GM12878 (cell line): ENCODE measurements around the gene B9D1. TPM values are rescaled to one million over a fixed set of nuclear protein-coding genes. Genes with fewer than 3 reads are reported as not detected.

Experiments used
- ATAC-seq: fragments of 200-7000 bp; cut with Tn5 transposase; 3 replicates; pipeline ENCODE4 v1.9.1; 2020; ENCODE audit warnings: mild to moderate bottlenecking, moderate library complexity
- BruUV-seq: library from RNA; stranded (reverse); fragments of 400-500 nt; replicated peaks from 2 replicates; lab custom pipeline; 2021; lab: Mats Ljungman, UMichigan
- CTCF ChIA-PET: fragments of 300-600 bp; sonication (Branson Sonifier 250); formaldehyde crosslinking; extraction: SDS; loops from one replicate; lab custom pipeline; 2021; ENCODE audit warnings: inconsistent platforms; lab: Yijun Ruan, JAX
- POLR2A ChIA-PET: fragments of 350-600 bp; formaldehyde crosslinking; extraction: SDS; loops from one replicate; lab custom pipeline; 2021; ENCODE audit warnings: inconsistent platforms; lab: Charles Lee
- RAD21 ChIA-PET: fragments of 300-600 bp; sonication (Branson Sonifier 250); formaldehyde crosslinking; loops from one replicate; lab custom pipeline; 2023; ENCODE audit warnings: antibody characterized with exemption; ENCODE audit not compliant: unreplicated experiment; lab: Charles Lee
- SMC1A ChIA-PET: fragments of 300-600 bp; sonication (Branson Sonifier 250); formaldehyde crosslinking; loops from one replicate; lab custom pipeline; 2023; ENCODE audit not compliant: unreplicated experiment, uncharacterized antibody; lab: Charles Lee
- DNase-seq: peaks from one replicate; pipeline ENCODE4 v3.0.0-alpha.2; 2011; ENCODE audit warnings: low read depth, low spot score
- FAIRE-seq: peaks from 3 replicates; lab custom pipeline; 2011; peaks lifted over from hg19 to GRCh38; lab: Jason Lieb, UNC
- H2AFZ ChIP-seq: 2 replicates; pipeline ENCODE4 v1.6.0; 2011; ENCODE audit warnings: low read depth, low read length, control low read depth; ENCODE audit not compliant: control insufficient read depth
- H3K27ac ChIP-seq: 2 replicates; pipeline ENCODE4 v1.5.1; 2011; ENCODE audit warnings: control low read depth; ENCODE audit not compliant: control insufficient read depth, insufficient read depth
- H3K27me3 ChIP-seq, 2 experiments: replicated peaks in 1 of 2; 2 replicates each; pipeline versions ENCODE4 v1.6.0 to v1.6.1; 2011; ENCODE audit warnings: low read length in 1 of 2; ENCODE audit not compliant: control insufficient read depth in 2 of 2, insufficient read depth in 2 of 2
- H3K36me3 ChIP-seq, 2 experiments: 2 replicates each; pipeline ENCODE4 v1.5.1; 2011; ENCODE audit warnings: low read length in 1 of 2; ENCODE audit not compliant: control insufficient read depth in 2 of 2, insufficient read depth in 2 of 2
- H3K4me1 ChIP-seq: 2 replicates; pipeline ENCODE4 v1.6.1; 2011; ENCODE audit warnings: mild to moderate bottlenecking, low read length, moderate library complexity, mixed read lengths; ENCODE audit not compliant: control insufficient read depth, insufficient read depth
- H3K4me2 ChIP-seq: 2 replicates; pipeline ENCODE4 v1.6.0; 2011; ENCODE audit warnings: control low read depth; ENCODE audit not compliant: control insufficient read depth, insufficient read depth
- H3K4me3 ChIP-seq: fragments of 200-600 bp; sonication (generic); 2 replicates; pipeline ENCODE4 v1.5.1; 2016
- H3K79me2 ChIP-seq: 2 replicates; pipeline ENCODE4 v1.6.0; 2011; ENCODE audit warnings: low read length; ENCODE audit not compliant: control insufficient read depth, insufficient read depth
- H3K9ac ChIP-seq: 2 replicates; pipeline ENCODE4 v1.8.0; 2011; ENCODE audit warnings: low read length, control low read depth, mixed read lengths; ENCODE audit not compliant: control insufficient read depth, insufficient read depth
- H3K9me3 ChIP-seq: replicated peaks from 3 replicates; pipeline ENCODE4 v1.5.1; 2011; ENCODE audit warnings: mild to moderate bottlenecking, low read length; ENCODE audit not compliant: control insufficient read depth, insufficient read depth
- H4K20me1 ChIP-seq: 2 replicates; pipeline ENCODE4 v1.6.0; 2011; ENCODE audit not compliant: control insufficient read depth, insufficient read depth
- E4F1 ChIP-seq: fragments of 450-650 bp; IDR thresholded peaks from 2 replicates; pipeline ENCODE4 v1.6.1; 2018; ENCODE audit warnings: borderline replicate concordance, mild to moderate bottlenecking; ENCODE audit not compliant: partially characterized antibody
- HCFC1 ChIP-seq: fragments of 150-350 bp; IDR thresholded peaks from 2 replicates; pipeline ENCODE4 v1.6.1; 2014; ENCODE audit warnings: low read length
- ZNF217 ChIP-seq: fragments of 450-650 bp; IDR thresholded peaks from 2 replicates; pipeline ENCODE4 v1.6.1; 2017; ENCODE audit warnings: antibody characterized with exemption, mild to moderate bottlenecking
- ZSCAN29 ChIP-seq: fragments of 450-650 bp; IDR thresholded peaks from 2 replicates; pipeline ENCODE4 v1.6.1; 2017; ENCODE audit warnings: mild to moderate bottlenecking, moderate library complexity
- WGBS: methylation state at CpG from one replicate; pipeline ENCODE4 v1.1.6; 2016; ENCODE audit warnings: low lambda C conversion rate; ENCODE audit not compliant: insufficient replicate concordance, insufficient coverage; ENCODE audit errors: missing lambda C conversion rate; 5-methylcytosine and 5-hydroxymethylcytosine counted together
- in situ Hi-C: fragments of 300-500 bp; cut with MboI; formaldehyde crosslinking; loops from 9 replicates; pipeline ENCODE4 v1.14.3; 2018; ENCODE audit warnings: mixed read lengths
- intact Hi-C: fragments of 100-400 bp; cut with micrococcal nuclease; formaldehyde crosslinking; loops from one replicate; pipeline ENCODE4 v1.14.2; 2022; ENCODE audit not compliant: unreplicated experiment
- polyA plus RNA-seq, 11 experiments: library from polyadenylated mRNA; depleted of rRNA in 4 of 11; unstranded in 6 of 11; stranded (reverse) in 5 of 11; fragments of >200 nt; fragmentation: Nextera tagmentation in 4 of 11; fragmentation: Illumina TruSeq in 1 of 11; extraction: Ambion mirVana in 4 of 11; extraction: Trizol in 1 of 11; gene quantifications; 1 replicate in 1 of 11; 2 replicates in 10 of 11; pipeline versions ENCODE4 v1.2.1 to v1.2.3, GENCODE V29; 2011 to 2016; ENCODE audit warnings: inconsistent platforms in 2 of 11, missing spikeins in 2 of 11, low read depth in 1 of 11
- total RNA-seq, 4 experiments: library from RNA; depleted of rRNA in 3 of 4; stranded (reverse); fragments of >200 nt in 3 of 4; fragmentation: Illumina TruSeq in 1 of 4; extraction: Trizol in 1 of 4; gene quantifications; 2 replicates each; pipeline versions ENCODE4 v1.2.1 to v1.2.3, GENCODE V29; 2013 to 2021

Gene B9D1
- total and polyA plus RNA-seq, 10 of the 15 experiments (the other 5 are each of a cell fraction or from before 2014, with no cell fraction given) = 5.9 to 18.3 (median 9.8) TPM

GRCh38 chr17:19301274-19301951 is 61.1 kb downstream of the B9D1 start:
- ChIA-PET POLR2A (no interaction called here), RAD21 (no interaction called here), SMC1A (interaction anchor here (0.6 to 2.5 kb wide), 7 partner anchors 9 to 98 kb away, joined by 3 to 11 read pairs (median 3); partner anchors contain the start of gene B9D1), CTCF (interaction anchor here (1.0 to 1.2 kb wide), 4 partner anchors 16 to 147 kb away, joined by 3 to 5 read pairs (median 3); no protein-coding TSS in a partner anchor)
- H3K36me3 ChIP-seq = no peaks in the 10 kb centered on the region
- no peaks in the 10 kb centered on the region for H3K27me3 ChIP-seq
- FAIRE-seq = no peak
- no peak overlapping the region for H2AFZ ChIP-seq
- no peak overlapping the region for H3K27ac ChIP-seq
- no peak for DNase-seq
- no peaks in the 10 kb centered on the region for H3K9me3 ChIP-seq
- no peaks in the 10 kb centered on the region for H3K79me2 ChIP-seq
- TF ChIP-seq E4F1 (no peak), ZNF217 (no peak), HCFC1 (no peak), ZSCAN29 (no peak)
- 81% methylated on average over 5 of the region's 5 CpGs for WGBS
- no TSS peak for BruUV-seq
- intact Hi-C loops (no loop called here), in situ Hi-C loops (no loop called here)
- H3K4me1 ChIP-seq = peaks cover 34% of the 10 kb centered on the region
- no peak overlapping the region for H3K4me3 ChIP-seq
- no peak overlapping the region for H3K4me2 ChIP-seq
- peaks cover 3% of the 10 kb centered on the region; the same call in 1 of the 2 replicates for H4K20me1 ChIP-seq
- ATAC-seq = no peak
- H3K9ac ChIP-seq = no peak overlapping the region
